ENCODE data around the gene GBE1. TPM values are rescaled to one million over a fixed set of nuclear protein-coding genes. Genes with fewer than 3 reads are reported as not detected.

GBE1 gene
- polyA plus RNA-seq, 1 donor (not counting 4 experiments of a cell fraction or from before 2014, with no cell fraction given), result 30.2 TPM

DNA sequence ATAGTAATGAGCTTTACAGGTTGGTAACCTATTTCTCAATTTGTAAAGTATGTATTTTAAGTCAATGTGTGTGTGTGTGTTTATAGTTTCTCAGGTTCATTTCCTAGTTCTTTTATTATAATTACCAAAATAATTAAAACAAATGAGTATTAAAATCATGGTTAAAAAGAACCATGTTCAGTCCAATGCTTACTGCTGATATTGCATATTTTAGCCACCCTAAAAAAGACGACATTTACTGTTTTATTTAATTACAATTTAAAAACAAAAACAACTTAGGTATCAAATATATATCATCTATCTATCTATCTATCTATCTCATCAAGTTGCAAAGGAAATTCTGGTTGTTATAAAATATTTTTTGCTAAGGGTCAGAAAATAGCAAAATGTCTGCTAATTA lies 203.3 kb downstream of the GBE1 start:
- dilution Hi-C loops (cut with MboI; ENCODE audit: extremely low pct_ligation_motif_present, low sequenced_read_pairs), result no loop called here
- Histone ChIP-seq H3K79me2 (ENCODE audit: control insufficient read depth, insufficient read depth, low read length) (no peaks in the 10 kb centered on the region), H3K36me3 (ENCODE audit: control insufficient read depth in 2 of 2, extremely low read depth in 1 of 2, insufficient read depth in 2 of 2, low read length in 2 of 2) (peaks cover 0 to 1% of the 10 kb centered on the region in 2 experiments), H3K4me2 (ENCODE audit: control insufficient read depth, extremely low read depth, insufficient read depth, low read depth, low read length) (no peak overlapping the region), H3K27ac (ENCODE audit: control insufficient read depth, insufficient read depth, low read length) (no peak overlapping the region), H3K4me1 (ENCODE audit: control insufficient read depth, extremely low read depth, insufficient read depth, low read length) (peaks cover 6% of the 10 kb centered on the region), H2AFZ (ENCODE audit: control insufficient read depth, low read length) (no peak overlapping the region), H3K4me3 (ENCODE audit: control insufficient read depth in 2 of 3, extremely low read depth in 1 of 3, insufficient read depth in 2 of 3, low read depth in 1 of 3, low read length in 3 of 3) (no peak overlapping the region), H3K9me3 (ENCODE audit: control insufficient read depth, low read depth, low read length) (no peaks in the 10 kb centered on the region), H4K20me1 (ENCODE audit: control insufficient read depth, extremely low read depth, insufficient read depth, low read length) (no peaks in the 10 kb centered on the region), H3K9ac (ENCODE audit: control insufficient read depth, extremely low read depth, insufficient read depth, low read length) (no peak overlapping the region), H3K27me3 (ENCODE audit: control insufficient read depth, extremely low read depth, insufficient read depth, low read length) (no peaks in the 10 kb centered on the region), H3K9me1 (ENCODE audit: control insufficient read depth, extremely low read depth, insufficient read depth, low read length) (no peaks in the 10 kb centered on the region)
- TF ChIP-seq EZH2 (IDR thresholded peaks at IDR 0.05; ENCODE audit: low read length), result no peak
- TF ChIP-seq CTCF (optimal IDR thresholded peaks at IDR 0.05 in 1 of 3, IDR thresholded peaks at IDR 0.05 in 1 of 3, conservative IDR thresholded peaks at IDR 0.05 in 1 of 3; ENCODE audit: extremely low read depth in 1 of 3, insufficient read depth in 2 of 3, low read length in 3 of 3), result no peak
- FAIRE-seq, result no peak
- no peak for DNase-seq (ENCODE audit: low read depth, low spot score)

- no peaks in the 10 kb centered on the region for H3K9me1 ChIP-seq (ENCODE audit: control insufficient read depth, extremely low read depth, insufficient read depth, low read length)
- no peak overlapping the region for H2AFZ ChIP-seq (ENCODE audit: control insufficient read depth, low read length)
- H4K20me1 ChIP-seq (ENCODE audit: control insufficient read depth, extremely low read depth, insufficient read depth, low read length), result no peaks in the 10 kb centered on the region
- H3K4me1 ChIP-seq (ENCODE audit: control insufficient read depth, extremely low read depth, insufficient read depth, low read length), result peaks cover 6% of the 10 kb centered on the region
- dilution Hi-C loops (cut with MboI; ENCODE audit: extremely low pct_ligation_motif_present, low sequenced_read_pairs), result no loop called here
- H3K4me2 ChIP-seq (ENCODE audit: control insufficient read depth, extremely low read depth, insufficient read depth, low read depth, low read length), result no peak overlapping the region
- FAIRE-seq, result no peak
- H3K27ac ChIP-seq (ENCODE audit: control insufficient read depth, insufficient read depth, low read length), result no peak overlapping the region
- H3K9ac ChIP-seq (ENCODE audit: control insufficient read depth, extremely low read depth, insufficient read depth, low read length), result no peak overlapping the region
- H3K79me2 ChIP-seq (ENCODE audit: control insufficient read depth, insufficient read depth, low read length), result no peaks in the 10 kb centered on the region
- no peaks in the 10 kb centered on the region for H3K27me3 ChIP-seq (ENCODE audit: control insufficient read depth, extremely low read depth, insufficient read depth, low read length)
- TF ChIP-seq EZH2 (IDR thresholded peaks at IDR 0.05; ENCODE audit: low read length) (no peak), CTCF (optimal IDR thresholded peaks at IDR 0.05 in 1 of 3, IDR thresholded peaks at IDR 0.05 in 1 of 3, conservative IDR thresholded peaks at IDR 0.05 in 1 of 3; ENCODE audit: extremely low read depth in 1 of 3, insufficient read depth in 2 of 3, low read length in 3 of 3) (no peak)
- H3K4me3 ChIP-seq (ENCODE audit: control insufficient read depth in 2 of 3, extremely low read depth in 1 of 3, insufficient read depth in 2 of 3, low read depth in 1 of 3, low read length in 3 of 3), result no peak overlapping the region
- DNase-seq (ENCODE audit: low read depth, low spot score), result no peak
- no peaks in the 10 kb centered on the region for H3K9me3 ChIP-seq (ENCODE audit: control insufficient read depth, low read depth, low read length)
- H3K36me3 ChIP-seq (ENCODE audit: control insufficient read depth in 2 of 2, extremely low read depth in 1 of 2, insufficient read depth in 2 of 2, low read length in 2 of 2), result no peaks in the 10 kb centered on the region
Measured at GRCh38 chr3:81554801-81555200, 206.6 kb downstream of the GBE1 start.

Measured in keratinocyte (primary cell).